Smooth muscle cell of the brain vasculature (primary cell): ENCODE data around the gene PDE6A.

Experiments
- DNase-seq: peaks from one replicate; pipeline ENCODE4 v3.0.0-alpha.2; 2012; ENCODE audit warnings: low read depth, low spot score

Gene PDE6A

GRCh38 chr5:149817539-149818060 is 127.0 kb downstream of the PDE6A start:
- no peak for DNase-seq

DNA sequence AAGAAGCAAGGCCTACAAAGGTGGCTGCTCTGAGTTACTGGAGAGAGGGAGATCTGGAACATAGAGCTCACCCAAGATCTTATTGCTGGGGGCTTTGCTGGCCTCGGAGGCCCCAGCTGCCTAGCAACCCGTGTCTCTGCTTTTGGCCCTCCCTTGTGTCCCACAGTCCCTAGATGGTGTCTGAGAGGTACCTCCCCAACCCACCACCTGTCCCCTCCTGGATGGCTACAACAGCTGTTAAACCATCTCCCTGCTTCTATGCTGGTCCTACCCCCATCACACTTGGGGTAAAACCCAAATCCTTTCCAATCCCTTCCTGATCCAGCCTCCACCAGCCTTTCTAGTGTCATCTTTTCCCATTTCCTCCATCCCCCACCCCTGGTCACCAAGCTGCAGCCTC is 127.9 kb downstream of the PDE6A start:
- no peak for DNase-seq

GRCh38 chr5:149811453-149811852 is 133.1 kb downstream of the PDE6A start:
- no peak for DNase-seq

DNA sequence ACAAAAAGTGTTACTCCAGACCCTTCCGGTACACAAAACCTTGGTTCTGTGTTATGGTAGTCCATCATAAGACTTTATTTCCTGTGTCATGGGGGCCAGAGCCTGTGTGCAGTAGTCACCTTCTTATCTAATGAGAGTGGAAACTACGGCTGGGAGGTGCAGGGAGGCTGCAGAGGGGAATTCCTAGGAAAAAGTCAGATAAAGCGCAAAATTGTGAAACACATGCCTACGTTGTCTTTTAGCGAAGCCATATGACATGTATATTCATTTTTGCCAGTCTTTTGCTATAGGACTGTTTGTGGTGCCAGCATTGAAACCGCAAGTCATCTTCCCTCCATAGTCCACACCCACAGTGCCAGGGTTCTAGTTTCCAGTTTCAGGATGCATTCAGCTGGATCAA is 133.7 kb downstream of the PDE6A start:
- no peak for DNase-seq

GRCh38 chr5:149809931-149810691 is 134.5 kb downstream of the PDE6A start:
- no peak for DNase-seq

- no peak for DNase-seq
These were observed 136.2 kb downstream of the PDE6A start for GRCh38 chr5:149808264-149808982.
